Kidney (tissue), 14 donors: ENCODE measurements around the gene CD320. TPM values are rescaled to one million over a fixed set of nuclear protein-coding genes. Genes with fewer than 3 reads are reported as not detected.
"Not testable (repeated sequence)": the region's sequence is repeated elsewhere in the genome, so short reads cannot be mapped to it uniquely, and the experiment has no call there.

Experiments used
- DNase-seq, 5 donors: peaks; one replicate each; pipeline ENCODE4 v3.0.0-alpha.2; 2013 to 2020
- FAIRE-seq: peaks from 2 replicates; lab custom pipeline; 2012; peaks lifted over from hg19 to GRCh38; lab: Jason Lieb, UNC
- H3K27ac ChIP-seq, 2 donors: one replicate each; pipeline ENCODE4 v1.7.0; 2013; ENCODE audit warnings: low read depth in 2 of 2, low read length in 2 of 2, inconsistent platforms in 1 of 2
- H3K27me3 ChIP-seq: one replicate; pipeline ENCODE4 v1.7.1; 2013; ENCODE audit warnings: low read length, inconsistent platforms; ENCODE audit not compliant: control insufficient read depth, insufficient read depth
- H3K36me3 ChIP-seq, 3 donors: one replicate each; pipeline versions ENCODE4 v1.7.0 to v1.7.1; 2013; ENCODE audit warnings: low read length in 3 of 3, control low read depth in 1 of 3, inconsistent platforms in 1 of 3; ENCODE audit not compliant: insufficient read depth in 3 of 3, control insufficient read depth in 2 of 3
- H3K4me1 ChIP-seq, 3 donors: one replicate each; pipeline versions ENCODE4 v1.7.0 to v1.7.1; 2013; ENCODE audit warnings: low read length in 3 of 3, inconsistent platforms in 1 of 3, low read depth in 1 of 3; ENCODE audit not compliant: control insufficient read depth in 2 of 3, insufficient read depth in 2 of 3
- H3K4me3 ChIP-seq, 3 donors: one replicate each; pipeline versions ENCODE4 v1.7.0 to v1.8.1; 2013; ENCODE audit warnings: low read length in 3 of 3, control low read depth in 1 of 3, inconsistent platforms in 1 of 3
- H3K9ac ChIP-seq, 3 donors: one replicate each; pipeline versions ENCODE4 v1.7.0 to v1.7.1; 2013; ENCODE audit warnings: low read length in 3 of 3, control low read depth in 1 of 3, inconsistent platforms in 1 of 3
- H3K9me3 ChIP-seq, 3 donors: one replicate each; pipeline versions ENCODE4 v1.7.0 to v1.7.1; 2013; ENCODE audit warnings: low read length in 3 of 3, control low read depth in 1 of 3, inconsistent platforms in 1 of 3; ENCODE audit not compliant: control insufficient read depth in 2 of 3, insufficient read depth in 1 of 3
- intact Hi-C: fragments of 100-400 bp; cut with DNase I; formaldehyde crosslinking; loops from one replicate; pipeline ENCODE4 v1.11.1; 2022
- polyA plus RNA-seq: library from polyadenylated mRNA; stranded (reverse); fragments of 350-450 nt; fragmentation: Illumina TruSeq; extraction: RNeasy Lipid Tissue Mini Kit (QIAGEN cat#74804); gene quantifications from one replicate; pipeline ENCODE4 v1.2.3, GENCODE V29; 2014; ENCODE audit warnings: low read depth, low replicate concordance; ENCODE audit not compliant: insufficient read depth
- total RNA-seq: library from RNA; stranded (reverse); fragmentation: NEBNext Ultra II Directional; extraction: Animal tissue kit (Norgen Biotek cat#: 25700); gene quantifications from one replicate; pipeline ENCODE4 v1.2.1, GENCODE V29; 2021
- TF ChIP-seq, protein P1 (sequence below): IDR thresholded peaks from 3 replicates; pipeline ENCODE4 v1.5.1; 2012; ENCODE audit warnings: mild to moderate bottlenecking, moderate library complexity, borderline replicate concordance; ENCODE audit not compliant: insufficient read depth; ENCODE audit errors: extremely low read depth
- donor health status: control.
- donor health status: control.
- donor health status: control.
- donor health status: control.
- donor health status: control.
- donor health status: DM: yes; HTN: yes; CAD: no.
- donor health status: Normal renal cell carcinoma (clear cell type).

The CD320 gene
- total and polyA plus RNA-seq, 2 donors from 2014 or later, result 26.1 to 63.1 TPM

GRCh38 chr19:8304841-8305621 is 3.1 kb downstream of the CD320 start:
- TF ChIP-seq, protein P1, sequence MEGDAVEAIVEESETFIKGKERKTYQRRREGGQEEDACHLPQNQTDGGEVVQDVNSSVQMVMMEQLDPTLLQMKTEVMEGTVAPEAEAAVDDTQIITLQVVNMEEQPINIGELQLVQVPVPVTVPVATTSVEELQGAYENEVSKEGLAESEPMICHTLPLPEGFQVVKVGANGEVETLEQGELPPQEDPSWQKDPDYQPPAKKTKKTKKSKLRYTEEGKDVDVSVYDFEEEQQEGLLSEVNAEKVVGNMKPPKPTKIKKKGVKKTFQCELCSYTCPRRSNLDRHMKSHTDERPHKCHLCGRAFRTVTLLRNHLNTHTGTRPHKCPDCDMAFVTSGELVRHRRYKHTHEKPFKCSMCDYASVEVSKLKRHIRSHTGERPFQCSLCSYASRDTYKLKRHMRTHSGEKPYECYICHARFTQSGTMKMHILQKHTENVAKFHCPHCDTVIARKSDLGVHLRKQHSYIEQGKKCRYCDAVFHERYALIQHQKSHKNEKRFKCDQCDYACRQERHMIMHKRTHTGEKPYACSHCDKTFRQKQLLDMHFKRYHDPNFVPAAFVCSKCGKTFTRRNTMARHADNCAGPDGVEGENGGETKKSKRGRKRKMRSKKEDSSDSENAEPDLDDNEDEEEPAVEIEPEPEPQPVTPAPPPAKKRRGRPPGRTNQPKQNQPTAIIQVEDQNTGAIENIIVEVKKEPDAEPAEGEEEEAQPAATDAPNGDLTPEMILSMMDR, result no peak
- FAIRE-seq, result no peak

DNA sequence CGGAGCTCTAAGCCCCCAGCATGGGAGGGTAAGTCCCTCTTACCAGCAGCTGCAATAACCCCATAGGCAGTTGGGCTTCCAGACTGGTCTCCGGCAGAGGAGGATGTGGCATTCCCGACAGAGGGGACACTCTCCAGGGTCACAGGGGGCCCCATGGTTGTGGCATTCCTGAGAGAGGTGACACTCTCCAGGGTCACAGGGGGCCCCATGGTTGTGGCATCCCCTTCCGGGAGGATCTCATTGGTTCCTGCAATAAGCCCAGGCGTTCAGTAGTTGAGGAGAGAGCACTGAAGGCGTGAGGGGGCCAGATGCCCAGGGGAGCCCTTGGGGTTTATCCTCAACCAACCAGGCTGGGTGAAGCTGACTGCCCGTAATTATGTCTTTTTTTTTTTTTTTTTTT is 5.4 kb downstream of the CD320 start:
- Histone ChIP-seq H3K27me3 (no peaks in the 10 kb centered on the region), H3K36me3 (no peaks in the 10 kb centered on the region), H3K9ac (no peak overlapping the region), H3K4me3 (no peak overlapping the region), H3K9me3 (no peaks in the 10 kb centered on the region), H3K27ac (no peak overlapping the region), H3K4me1 (peaks cover 0 to 6% (median 0%) of the 10 kb centered on the region in 3 donors)
- DNase-seq (no peak), FAIRE-seq (no peak)
- TF ChIP-seq, protein P1, result no peak
- intact Hi-C loops, result no loop called here

More at GRCh38 chr19:8304841-8305621, 3.1 kb downstream of the CD320 start:
- H3K4me1 ChIP-seq, result peaks cover 0 to 18% (median 0%) of the 10 kb centered on the region in 3 donors
- no peaks in the 10 kb centered on the region for H3K9me3 ChIP-seq
- intact Hi-C loops, result no loop called here
- no peak overlapping the region for H3K27ac ChIP-seq
- H3K27me3 ChIP-seq, result no peaks in the 10 kb centered on the region
- H3K36me3 ChIP-seq, result peaks cover 0 to 3% (median 0%) of the 10 kb centered on the region in 3 donors
- no peak overlapping the region for H3K9ac ChIP-seq
- peak in 2 of 5 donors; percentile 65 to 71 for DNase-seq
- no peak overlapping the region for H3K4me3 ChIP-seq

GRCh38 chr19:8302357-8302691 is 5.8 kb downstream of the CD320 start:
- Histone ChIP-seq H3K4me1 (peaks cover 0 to 2% (median 0%) of the 10 kb centered on the region in 3 donors), H3K36me3 (no peaks in the 10 kb centered on the region), H3K4me3 (no peak overlapping the region), H3K27ac (no peak overlapping the region), H3K9ac (no peak overlapping the region), H3K27me3 (no peaks in the 10 kb centered on the region), H3K9me3 (no peaks in the 10 kb centered on the region)
- intact Hi-C loops, result no loop called here
- DNase-seq, result peak in 1 of 5 donors; percentile 64
- no peak for FAIRE-seq
- TF ChIP-seq, protein P1, result no peak

DNA sequence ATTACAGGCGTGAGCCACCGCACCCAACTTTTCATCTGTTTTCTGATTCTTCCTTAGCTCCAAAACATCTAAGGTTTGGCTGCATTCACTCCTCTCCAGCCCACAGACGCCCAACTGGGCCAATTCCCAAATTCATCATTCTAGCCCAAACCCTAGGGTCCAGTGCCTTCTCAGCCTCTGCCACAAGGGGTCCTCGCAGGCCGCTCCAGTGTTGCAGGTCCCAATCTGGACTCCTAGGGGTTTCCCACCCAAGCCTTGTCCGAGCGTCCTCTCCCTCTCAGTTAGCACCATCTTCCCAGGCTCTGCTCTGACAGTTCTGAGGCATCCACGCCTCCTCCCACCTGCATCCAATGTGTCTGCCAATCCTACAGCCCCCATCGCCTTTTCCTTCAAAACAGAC is 16.8 kb downstream of the CD320 start:
- H3K4me3 ChIP-seq, H3K27ac ChIP-seq, intact Hi-C loops, H3K9ac ChIP-seq, H3K4me1 ChIP-seq, H3K27me3 ChIP-seq, DNase-seq, H3K9me3 ChIP-seq, FAIRE-seq, H3K36me3 ChIP-seq: not testable (repeated sequence)

- H3K4me1 ChIP-seq, FAIRE-seq, H3K27me3 ChIP-seq, H3K9ac ChIP-seq, intact Hi-C loops, H3K9me3 ChIP-seq, H3K36me3 ChIP-seq, DNase-seq, H3K27ac ChIP-seq, H3K4me3 ChIP-seq: not testable (repeated sequence)
Measured at GRCh38 chr19:8276508-8276907, 31.6 kb downstream of the CD320 start.
